C1 segment of cervical spinal cord (tissue), 14 donors: ENCODE measurements around the gene SCN11A.
A peak's percentile ranks its signal among the peaks of the same experiment; 100 is the strongest.
"Not testable (repeated sequence)": the region's sequence is repeated elsewhere in the genome, so short reads cannot be mapped to it uniquely, and the experiment has no call there.

ENCODE experiments used
- DNase-seq, 14 donors: peaks; one replicate each; lab custom pipeline; 2025; lab: John Stamatoyannopoulos, UW

Gene SCN11A

DNA sequence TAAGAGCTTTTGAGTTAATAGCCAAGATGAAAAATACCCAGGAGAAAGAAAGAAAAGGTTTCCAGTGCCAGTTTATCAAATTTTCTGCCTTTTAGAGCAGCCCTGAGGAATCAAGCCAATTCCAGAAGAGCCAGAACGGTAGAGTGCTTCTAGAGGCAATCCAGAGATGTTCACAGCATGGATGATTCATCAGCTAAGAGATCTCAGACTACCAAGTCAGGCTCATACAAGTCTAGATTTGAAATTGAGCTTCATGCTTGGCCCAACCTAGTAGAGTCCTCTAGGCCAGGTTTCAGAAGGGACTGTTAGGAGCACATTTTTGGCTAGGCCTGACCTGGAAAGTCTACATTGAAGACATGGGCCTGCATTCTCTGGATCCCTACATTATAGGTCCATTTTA, 15.5 kb upstream of the SCN11A start:
- DNase-seq: no peak

DNA sequence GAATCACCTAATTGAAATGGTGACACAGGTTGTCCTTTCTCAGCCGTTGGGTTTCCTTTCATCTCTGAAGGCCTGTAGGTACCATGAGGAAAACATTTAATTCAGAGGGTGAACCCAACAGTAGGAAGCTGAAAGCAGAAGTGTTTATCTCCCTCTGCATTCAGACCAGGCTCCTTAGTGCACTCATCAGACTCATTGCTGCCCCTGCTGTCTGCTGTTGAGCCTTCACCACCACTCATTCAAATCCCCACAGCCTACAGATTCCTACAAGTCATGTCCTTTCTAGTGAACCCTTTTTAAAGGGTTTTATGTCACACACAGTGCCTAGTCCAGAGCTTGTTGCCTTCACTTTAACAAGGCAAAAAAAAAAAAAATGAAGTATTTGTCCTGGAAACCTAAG, 13.5 kb upstream of the SCN11A start:
- peak in 3 of 14 donors; percentile 3 to 6 (median 4) for DNase-seq

DNA sequence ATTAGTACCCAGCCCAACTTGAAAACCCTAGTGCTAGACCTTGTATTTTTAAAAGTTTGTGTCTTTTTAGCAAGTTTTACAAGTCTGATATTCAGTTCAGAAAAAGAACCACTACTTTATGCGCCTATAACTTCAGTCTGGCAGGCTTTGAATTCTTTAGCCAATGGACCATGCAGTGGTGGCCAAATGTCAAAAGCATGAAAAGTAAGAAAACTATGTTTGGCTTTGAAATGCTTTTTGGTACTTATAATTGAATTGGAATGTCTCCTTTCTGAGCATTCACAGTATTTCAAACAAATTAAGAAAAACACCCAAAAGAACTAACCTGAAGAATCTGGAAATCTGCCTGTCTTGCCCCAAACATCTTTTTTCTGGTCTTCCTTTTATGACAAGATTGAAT, 12.9 kb upstream of the SCN11A start:
- no peak for DNase-seq

DNA sequence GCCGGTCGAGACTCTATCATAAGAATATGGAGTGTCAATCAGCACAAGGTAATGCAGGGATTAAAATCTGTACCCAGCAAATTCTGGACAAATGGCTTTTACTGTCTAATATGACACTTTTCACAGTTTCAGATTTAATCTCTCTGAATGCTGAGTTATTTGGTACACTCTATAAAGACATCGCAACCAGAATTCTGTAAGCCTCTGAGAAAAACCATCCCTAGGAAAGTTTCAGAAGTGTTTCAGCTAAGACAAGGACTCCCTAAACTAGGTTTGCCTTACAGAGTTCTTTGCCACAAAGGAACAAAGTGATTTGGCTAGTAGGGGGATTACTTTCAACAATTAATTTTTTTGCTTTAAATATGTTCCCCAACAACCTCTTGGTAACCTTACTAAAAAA, 11.4 kb upstream of the SCN11A start:
- no peak for DNase-seq

DNA sequence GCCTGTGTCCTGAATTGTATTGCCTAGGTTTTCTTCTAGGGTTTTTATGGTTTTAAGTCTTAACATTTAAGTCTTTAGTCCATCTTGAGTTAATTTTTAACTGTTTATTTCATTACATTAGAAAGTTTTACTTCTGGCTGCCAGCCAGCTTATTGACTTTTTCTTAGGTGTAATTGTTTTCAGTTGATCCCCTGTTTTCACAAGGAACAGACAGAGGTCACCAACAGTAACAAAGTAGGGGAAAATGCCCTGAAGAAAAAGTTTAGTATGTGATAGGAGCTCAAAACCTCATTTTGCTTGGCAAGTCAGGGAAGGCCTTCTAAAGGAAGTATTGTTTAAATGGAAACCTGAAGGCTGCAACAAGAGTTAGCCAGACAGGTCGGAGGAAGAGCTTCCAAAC, 10.4 kb upstream of the SCN11A start:
- no peak for DNase-seq

DNA sequence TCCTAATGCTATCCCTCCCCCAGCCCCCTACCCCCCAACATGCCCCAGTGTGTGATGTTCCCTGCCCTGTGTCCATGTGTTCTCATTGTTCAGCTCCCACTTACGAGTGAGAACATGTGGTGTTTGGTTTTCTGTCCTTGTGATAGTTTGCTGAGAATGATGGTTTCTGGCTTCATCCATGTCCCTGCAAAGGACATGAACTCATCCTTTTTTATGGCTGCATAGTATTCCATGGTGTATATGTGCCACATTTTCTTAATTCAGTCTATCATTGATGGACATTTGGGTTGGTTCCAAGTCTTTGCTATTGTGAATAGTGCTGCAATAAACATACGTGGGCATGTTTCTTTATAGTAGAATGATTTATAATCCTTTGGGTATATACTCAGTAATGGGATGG, 9.5 kb upstream of the SCN11A start:
- DNase-seq: not testable (repeated sequence)

DNA sequence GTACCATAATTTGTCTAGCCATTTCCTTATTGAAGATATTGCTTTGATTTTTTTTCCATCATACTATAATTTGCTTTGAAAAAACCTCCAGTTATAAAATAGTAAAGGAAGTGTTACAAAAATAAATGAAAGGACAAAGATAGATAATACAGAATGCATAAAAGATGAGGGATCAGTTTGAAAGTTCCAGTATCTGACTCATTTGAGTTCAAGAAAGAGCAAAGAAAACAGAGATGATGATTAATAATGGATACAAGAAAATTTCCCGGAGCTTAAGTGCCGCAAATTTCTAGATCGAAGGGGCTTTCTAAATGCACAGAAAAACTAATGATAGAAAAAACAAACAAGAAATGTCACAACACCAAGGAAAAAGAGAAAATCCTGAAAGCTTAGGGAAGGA, 4.4 kb upstream of the SCN11A start:
- no peak for DNase-seq

DNA sequence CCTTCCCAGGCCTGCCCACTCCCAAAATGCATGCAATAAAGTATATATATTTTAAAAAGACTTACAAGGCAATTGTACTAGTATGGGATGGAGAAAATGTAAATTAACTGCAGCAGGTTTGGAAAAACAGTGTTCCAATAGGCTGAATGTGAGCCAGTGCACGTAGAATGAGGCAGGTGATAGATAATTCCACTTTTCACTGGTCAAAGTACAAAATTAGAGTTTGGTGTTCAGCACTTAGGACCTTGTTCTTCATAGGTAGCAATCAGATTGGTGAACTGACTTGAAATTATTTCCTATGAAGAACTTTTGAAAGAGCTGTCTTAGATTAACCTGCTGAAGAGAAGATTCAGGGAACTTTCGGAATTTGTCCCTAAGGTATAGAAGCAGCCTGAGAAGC, 2.0 kb upstream of the SCN11A start:
- DNase-seq: no peak

DNA sequence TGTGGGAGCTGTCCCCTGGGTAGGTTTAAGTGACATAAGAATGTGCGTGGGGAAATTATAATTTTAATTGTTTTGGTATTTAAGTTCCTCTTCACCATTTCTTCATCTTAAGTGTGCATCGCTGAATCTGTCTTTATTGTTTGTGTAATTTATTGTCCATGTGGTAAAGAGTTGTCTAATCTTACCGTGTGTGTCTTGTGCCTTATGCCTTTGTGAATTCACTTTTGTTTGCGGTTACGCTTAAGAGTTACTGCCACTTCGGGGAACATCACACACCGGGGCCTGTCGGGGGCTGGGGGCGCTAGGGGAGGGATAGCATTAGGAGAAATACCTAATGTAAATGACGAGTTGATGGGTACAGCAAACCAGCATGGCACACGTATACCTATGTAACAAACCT, 839 bp upstream of the SCN11A start:
- no peak for DNase-seq

DNA sequence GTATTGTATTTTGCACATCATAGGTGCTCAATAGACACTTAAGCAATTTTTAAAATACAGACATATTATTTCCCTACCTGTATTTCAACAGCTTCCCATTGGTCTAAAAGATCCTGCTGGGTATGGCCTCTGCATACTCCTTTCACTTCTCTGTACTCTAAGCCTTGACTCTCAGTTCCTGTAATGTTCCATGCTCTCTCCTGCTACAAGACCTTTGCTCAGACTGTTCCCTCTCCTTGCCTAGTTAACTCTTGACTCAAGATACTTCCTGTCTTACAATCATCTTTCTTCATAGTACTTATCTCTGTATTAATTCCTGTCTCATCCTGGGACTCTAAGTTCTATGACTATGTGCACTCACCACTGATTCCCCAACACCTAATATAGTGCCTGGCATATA, 1.7 kb downstream of the SCN11A start:
- no peak for DNase-seq

DNA sequence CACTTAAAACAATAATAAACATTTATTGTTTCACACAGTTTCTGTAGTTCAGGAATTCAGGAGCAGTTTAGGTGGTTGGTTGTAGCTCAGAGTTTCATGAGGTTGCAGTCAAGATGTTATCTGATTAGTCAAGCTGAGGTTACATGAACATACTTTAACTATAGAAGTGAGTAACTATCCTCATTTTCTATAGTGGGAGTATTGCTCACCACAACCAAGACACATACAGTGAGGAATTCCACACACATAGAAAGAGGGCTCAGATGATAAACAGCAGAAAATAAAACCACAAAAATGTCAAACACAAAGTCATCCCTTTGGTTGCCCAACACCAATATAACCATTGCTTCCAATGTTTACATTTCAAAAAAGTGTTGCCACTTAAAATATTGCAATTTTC, 13.6 kb downstream of the SCN11A start:
- DNase-seq: no peak

DNA sequence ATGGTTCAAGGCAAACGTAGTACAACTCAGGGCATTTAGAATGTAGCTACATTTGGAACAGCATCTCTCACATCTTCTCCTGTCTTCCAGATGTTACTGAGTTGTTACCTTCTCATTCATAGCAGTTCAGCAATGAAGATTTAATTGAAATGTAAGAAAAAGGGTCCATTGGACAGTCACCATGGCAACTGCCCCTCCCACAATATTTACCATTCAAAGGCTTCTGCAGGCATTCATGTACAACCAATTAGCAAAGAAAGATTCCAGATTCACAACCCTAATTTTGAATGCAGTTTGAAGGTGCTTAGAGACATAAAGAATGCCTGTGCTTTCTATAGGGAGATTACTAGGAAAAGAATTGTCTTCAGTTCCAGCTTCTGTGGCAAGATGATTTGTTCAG, 22.2 kb downstream of the SCN11A start:
- DNase-seq: no peak

DNA sequence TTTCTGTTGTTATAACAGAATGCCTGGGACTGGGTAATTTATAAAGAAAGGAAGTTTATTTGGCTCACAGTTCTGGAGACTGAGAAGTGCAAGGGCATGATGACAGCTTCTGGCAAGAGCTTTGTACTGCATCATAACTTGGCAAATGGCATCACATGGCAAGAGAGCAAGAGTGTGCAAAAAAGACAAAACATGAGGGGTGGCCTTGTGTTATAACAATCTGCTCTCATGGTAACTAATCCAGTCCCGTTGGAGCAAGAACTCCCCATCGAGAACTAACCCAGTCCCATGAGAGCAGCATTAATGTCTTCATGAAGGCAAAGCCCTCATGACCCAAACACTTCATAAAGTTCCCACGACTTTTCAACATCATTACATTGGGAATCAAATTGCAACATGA, 23.2 kb downstream of the SCN11A start:
- no peak for DNase-seq

DNA sequence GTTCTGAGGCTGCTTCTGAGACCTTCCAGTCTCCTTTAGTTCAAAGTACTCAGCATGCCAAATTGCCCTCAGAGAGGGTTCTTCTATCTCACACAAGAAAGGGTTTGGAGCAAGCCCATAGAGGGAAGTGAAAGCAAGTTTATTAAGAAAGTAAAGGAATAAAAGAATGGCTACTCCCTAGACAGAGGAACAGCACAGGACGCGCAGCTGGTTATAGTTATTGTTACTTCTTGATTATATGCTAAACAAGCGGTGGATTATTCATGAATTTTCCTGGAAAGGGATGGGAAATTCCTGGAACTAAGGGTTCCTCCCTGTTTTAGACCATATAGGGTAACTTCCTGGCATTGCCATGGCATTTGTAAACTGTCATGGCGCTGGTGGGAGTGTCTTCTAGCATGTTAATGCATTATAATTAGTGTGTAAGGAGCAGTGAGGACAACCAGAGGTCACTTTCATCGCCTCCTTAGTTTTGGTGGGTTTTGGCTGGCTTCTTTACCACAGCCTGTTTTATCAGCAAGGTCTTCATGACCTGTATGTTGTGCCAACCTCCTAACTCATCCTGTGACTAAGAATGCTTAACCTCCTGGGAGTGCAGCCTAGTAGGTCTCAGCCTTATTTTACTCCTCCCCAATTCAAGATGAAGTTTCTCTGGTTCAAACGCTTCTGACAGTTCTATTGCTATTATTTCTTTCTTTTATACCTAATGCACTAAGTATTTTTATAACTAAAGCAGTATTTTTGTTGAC, 26.3 kb downstream of the SCN11A start:
- DNase-seq: no peak

DNA sequence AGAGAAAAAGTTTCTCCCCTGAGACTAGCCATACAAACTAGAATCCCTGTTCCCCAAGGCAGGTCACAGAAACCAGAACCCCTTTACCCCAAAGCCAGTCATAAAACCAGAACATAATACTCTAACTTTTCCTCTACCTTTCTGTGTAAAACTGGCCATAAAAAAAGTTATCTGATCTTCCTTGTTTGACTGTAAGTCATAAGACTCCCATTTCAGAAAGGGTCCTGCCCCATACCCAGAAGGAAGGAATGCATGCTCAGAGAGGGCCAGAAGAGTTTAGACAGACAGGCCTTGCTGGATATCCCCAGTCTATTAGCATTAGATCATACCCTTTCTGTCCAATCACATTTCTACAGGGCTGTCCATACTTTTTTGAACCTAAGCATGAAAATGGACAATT, 27.2 kb downstream of the SCN11A start:
- DNase-seq: no peak

DNA sequence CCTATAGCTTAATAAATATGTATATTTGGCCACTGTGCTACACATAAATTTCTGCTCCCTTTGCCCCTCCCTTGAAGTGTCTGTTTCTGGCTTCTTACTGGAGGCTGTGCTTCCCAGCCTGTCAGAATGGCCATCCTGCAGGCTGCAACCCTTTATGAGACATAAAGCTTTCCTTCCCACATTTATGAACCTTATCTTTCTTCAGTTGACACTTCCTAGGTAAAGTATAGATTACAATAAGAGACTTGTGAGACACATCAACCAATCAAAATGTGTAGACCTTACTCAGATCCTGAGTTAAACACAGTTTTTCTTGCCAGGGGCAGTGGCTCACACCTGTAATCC, 29.5 kb downstream of the SCN11A start:
- DNase-seq: no peak

DNA sequence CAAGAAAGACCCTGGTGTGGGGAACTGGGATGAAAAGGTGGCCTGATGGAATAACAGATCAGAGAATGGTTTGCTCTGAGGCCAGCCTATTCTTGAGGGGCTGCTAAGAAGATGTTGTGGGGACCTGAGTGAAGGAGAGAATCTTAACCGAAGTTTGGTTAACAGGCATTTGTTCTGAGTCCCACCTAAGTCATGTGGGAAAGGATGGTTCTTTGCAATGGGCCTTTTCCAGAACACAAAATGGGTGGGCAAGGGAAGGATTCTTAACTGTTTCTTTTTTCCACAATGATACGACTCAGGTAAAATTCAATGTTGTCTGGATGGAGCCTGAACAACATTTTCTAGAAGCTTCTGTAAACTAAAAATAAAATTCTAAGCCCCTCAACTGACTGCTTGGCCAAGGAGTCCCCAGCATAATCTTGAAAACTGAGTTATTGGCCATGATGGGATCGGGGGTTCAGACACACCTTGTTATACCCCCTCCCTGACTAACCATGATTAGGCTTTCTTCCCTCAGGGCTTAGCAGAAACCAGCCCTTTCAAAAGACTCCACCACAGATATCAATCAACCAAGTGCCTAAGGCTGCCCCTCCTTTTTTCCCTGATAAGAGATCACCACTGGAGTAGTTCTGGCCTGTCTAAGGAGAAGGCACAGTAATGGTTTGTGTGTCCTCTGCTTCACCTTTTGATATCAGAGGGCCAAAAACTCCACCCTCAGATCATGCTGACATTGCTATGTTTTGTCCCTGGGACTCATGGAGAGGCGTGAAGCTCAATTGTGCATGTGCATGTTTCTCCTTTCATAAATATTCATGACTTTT, 30.1 kb downstream of the SCN11A start:
- no peak for DNase-seq

DNA sequence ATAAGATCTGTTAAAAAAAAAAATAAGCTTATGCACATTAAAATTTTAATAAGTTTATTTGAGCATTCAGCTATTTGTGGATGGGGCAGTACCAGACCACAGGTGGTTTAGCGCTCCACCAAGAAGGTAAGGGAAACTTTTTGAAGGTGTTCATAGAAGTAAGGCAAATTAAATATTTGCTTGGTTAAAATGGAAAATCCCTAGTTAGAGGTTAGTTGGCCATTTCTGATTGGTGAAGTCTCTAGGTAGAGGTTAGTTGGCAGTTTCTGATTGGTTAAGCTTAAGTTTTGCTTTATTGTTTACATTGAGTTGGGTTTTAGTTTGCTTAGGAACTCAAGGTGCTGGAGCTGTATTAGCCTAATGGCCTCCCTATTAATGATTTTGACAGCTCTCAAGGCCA, 30.7 kb downstream of the SCN11A start:
- no peak for DNase-seq

DNA sequence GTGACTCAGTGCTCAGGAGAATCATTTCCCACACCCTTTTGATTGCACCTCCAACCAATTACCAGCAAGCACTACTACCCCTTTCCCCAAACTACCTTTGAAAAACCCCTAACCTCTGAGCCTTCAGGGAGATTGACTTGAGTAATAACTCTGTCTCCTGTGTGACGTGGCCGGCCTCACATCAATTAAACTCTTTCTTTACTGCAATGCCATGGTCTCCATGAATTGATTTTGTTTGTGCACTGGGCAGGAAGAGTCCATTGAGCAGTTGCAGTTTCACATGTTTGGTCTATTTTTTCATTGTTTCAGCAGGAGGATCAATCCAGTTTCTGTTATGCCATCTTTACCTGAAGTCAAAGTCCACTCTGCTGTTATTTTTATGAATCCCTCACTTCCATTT, 32.4 kb downstream of the SCN11A start:
- no peak for DNase-seq

DNA sequence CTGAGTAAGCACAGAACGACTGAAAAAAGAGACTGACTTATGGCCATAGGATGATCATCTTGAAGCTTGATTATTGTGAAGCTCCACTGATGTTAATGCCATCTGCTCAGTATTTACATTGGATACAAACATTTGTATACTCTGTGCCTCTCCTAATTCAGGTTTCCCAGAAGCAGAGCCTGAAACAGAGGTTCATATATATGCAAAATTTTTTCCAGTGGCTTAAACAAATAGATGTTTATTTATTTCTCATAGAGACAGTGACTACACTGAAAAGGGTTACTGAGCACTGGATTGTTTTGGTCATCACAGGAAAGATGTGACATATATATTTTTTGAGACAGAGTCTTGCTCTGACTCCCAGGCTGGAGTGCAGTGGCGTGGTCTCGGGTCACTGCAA, 36.3 kb downstream of the SCN11A start:
- DNase-seq: no peak

DNA sequence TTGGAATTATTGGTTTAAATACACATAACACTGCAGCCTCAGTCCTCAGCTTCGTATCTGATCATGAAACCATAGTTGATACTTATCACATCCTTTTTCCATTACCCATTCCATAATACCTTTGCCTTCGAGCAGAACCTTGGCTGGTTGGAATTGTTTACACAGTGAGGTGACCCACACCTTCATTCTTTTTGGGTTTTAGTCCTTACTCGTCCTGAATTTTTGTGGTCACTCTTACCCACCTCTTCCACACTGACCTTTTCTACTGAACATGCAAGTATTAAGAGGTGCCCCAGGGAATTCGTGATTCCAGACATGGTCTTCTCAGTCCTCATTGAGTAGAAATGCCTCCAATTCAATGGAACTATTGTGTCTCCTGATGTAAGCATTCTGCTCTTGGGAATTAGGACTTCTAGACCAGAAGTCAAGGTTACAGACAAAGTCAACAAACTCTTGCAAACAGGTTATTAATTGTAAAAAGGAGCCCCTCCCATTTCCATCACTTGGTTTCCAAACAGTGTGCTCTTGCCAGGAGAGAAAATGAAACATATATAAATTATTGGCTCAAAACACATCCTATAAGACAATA, 37.7 kb downstream of the SCN11A start:
- DNase-seq: no peak

DNA sequence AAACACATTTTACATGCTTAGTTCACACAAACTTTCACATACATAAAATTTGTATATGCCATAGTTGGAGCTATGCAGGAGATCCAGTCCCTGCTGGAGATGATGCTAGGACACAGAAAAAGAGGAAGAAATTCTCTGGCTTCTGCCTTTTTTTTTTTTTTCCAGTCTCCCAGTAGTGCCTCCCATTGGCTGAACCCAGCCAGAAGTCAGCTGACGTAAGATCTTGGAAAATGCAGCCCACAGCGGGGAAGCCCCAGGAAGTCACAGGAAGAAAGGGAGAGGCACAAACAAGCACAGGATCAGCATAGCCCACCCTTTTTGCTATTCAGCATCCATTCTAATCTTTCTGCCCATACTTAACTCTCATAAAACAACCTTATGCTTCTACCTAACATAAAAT, 38.5 kb downstream of the SCN11A start:
- DNase-seq: no peak

DNA sequence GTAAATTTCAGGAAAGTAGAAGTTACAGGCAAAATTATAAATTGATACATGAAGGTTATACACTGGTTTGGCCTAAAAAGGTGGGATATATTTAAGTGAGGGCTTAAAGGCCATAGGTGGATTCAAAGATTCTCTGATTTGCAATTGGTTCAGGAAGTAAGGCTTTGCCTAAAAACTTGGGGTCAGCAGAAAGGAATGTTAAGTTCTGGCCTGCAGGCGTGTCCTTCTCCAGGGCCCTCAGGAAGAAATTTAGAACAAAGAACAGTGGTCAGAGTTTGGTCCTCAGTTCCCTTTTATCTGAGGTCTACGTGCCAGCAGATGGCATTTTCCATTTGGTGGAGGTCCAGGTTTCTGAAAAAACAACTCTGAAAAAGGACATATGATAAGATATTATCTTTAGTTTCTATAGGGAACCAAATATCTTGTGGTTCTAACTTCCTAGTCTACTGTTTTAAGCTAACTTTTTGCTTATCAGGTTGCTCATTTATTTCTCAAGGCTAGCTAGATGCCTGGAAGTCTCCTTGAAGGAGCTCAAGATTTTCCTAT, 40.5 kb downstream of the SCN11A start:
- no peak for DNase-seq
